ENCODE data around the gene ZNF180. TPM values are rescaled to one million over a fixed set of nuclear protein-coding genes. Genes with fewer than 3 reads are reported as not detected.
"Not testable (repeated sequence)": the region's sequence is repeated elsewhere in the genome, so short reads cannot be mapped to it uniquely, and the experiment has no call there.

Gene ZNF180
- total RNA-seq, 2 donors from 2014 or later: 8.2 to 9.6 TPM

DNA sequence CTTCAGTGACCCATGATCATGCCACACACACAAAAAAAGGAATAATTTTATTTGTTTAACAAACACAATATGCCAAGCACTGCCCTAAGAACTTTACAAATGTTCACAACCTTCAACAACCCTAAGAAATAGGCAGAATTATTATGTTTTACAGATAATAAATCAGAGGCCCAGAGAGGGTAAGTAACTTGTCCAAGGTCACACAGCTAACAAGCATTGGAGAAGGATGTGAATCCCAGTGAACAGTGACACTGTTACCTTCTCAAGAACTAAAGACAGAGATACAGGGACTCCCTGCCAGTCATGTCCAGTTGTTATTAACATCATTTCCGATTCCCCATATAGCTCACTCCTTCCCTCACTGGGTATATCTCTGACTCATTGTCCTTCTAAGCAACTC, 15.6 kb upstream of the ZNF180 start:
- DNase-seq (ENCODE audit: low spot score in 2 of 2) (no peak), ATAC-seq (no peak)
- Mint-ChIP-seq H3K36me3 (peaks cover 4 to 13% of the 10 kb centered on the region in 2 donors), H3K9me3 (peaks cover 17% of the 10 kb centered on the region in 2 donors), H3K27ac (no peak overlapping the region)

DNA sequence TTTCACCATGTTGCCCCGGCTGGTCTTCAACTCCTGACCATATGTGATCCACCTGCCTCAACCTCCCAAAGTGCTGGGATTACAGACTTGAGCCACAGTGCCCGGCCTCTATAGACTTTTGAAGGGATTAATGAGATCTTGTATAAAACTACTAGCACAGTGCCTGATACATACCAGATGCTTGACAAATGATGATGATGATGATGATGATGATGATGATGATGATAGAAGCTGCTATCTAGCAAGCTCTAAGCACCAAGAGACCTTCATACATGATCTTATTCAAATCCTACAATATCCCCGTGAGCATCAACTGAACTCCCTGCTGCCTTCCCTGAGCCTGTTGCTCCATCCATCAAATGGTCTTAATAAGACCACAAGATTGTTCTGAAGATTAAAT, 14.7 kb upstream of the ZNF180 start:
- no peak overlapping the region for H3K27ac Mint-ChIP-seq
- DNase-seq (ENCODE audit: low spot score in 2 of 2) (no peak), ATAC-seq (no peak)
- H3K9me3 Mint-ChIP-seq: peaks cover 22 to 25% of the 10 kb centered on the region in 2 donors
- peaks cover 4 to 13% of the 10 kb centered on the region in 2 donors for H3K36me3 Mint-ChIP-seq

DNA sequence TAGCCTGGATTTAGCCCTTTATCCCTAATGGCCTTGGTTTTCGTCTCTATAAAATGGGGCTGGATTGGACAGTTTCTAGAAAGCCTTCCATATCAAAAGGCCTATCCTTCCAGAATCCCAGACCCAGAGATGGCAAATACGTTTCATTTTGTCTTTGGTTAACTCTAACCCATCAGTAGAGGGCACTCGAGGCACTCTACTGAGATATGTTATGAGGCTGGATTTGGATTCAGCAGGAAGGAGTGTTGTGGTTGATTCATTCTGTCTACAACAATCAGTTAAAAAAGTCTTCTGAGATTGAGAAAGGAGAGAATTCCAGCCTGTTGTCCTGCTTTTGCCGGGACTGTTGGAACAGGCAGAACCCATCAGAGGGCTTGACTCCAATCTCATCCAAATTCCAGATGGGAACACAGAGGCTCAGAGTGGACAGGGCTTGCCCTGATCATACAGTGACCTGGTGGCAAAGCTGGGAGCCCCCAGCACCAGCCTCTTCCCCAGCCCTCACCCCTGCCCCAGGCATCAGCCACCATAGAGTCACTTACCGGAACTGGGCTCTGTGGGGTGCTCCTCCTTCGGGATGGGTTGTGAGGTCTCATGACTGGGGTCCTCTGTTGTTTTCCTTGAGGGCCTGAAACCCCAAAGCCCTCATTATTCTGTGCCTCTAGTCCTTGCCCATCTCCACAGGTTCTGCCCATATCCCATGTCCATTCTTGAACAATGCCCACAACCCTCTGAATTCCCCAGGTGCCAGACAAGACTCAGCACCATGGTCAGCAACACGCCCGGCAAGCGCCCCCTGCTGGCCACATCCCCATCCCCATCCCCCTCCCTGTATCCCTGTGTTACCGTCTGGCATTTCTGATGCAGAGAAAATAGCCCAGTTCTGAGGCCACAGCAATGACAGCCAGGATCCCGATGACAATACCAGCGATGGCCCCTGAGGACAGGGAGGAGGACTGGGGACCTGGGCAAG, 12.3 kb upstream of the ZNF180 start:
- Mint-ChIP-seq H3K36me3 (peaks cover 10 to 24% of the 10 kb centered on the region in 2 donors), H3K27ac (no peak overlapping the region), H3K9me3 (peaks cover 36 to 41% of the 10 kb centered on the region in 2 donors)
- DNase-seq (ENCODE audit: low spot score in 2 of 2): peak in 1 of 2 donors; percentile 65
- peak in 1 of 2 donors; percentile 47 for ATAC-seq

DNA sequence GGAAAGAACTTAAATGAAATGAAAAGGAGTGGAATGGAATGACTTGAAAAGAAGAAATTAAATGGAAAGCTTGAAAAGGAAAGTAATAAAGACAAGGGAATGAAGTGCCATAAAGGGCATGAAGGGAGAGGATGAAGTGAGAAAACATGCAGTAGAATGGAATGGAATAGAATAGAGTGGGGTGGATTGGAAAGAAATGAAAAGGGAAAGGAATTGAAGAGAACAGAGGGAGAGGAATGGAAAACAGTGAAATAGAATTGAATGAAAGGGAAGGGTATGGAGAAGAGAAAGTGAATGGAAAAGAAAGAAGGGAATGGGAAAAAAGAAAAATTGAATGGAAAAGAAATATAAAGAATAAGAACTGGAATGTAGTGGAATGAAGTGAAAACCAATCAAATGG, 9.2 kb upstream of the ZNF180 start:
- Mint-ChIP-seq H3K36me3 (peaks cover 24 to 26% of the 10 kb centered on the region in 2 donors), H3K9me3 (peaks cover 35 to 40% of the 10 kb centered on the region in 2 donors), H3K27ac (no peak overlapping the region)
- DNase-seq (ENCODE audit: low spot score in 2 of 2) (no peak), ATAC-seq (no peak)

DNA sequence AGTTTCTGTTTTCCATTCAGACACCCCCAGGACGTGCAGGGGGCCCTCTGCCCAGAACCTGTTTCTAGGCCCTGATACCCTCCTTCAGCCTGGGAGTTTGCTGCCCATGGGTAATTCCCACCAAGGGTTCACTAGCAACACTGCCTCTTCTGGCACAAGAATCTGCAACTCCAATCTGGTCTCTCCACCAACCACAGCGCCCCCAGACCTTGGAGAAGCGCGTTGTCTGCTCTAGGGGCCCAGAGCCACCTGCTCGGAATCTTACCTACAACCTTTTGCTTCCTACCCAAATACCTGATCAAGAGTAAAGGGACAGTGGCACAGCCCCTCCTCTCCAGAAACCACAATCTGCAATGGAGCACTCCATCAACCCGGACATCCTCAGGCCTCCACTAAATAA, 763 bp downstream of the ZNF180 start:
- DNase-seq (ENCODE audit: low spot score in 2 of 2): no peak
- no peak for ATAC-seq
- peaks cover 64 to 84% of the 10 kb centered on the region in 2 donors for H3K36me3 Mint-ChIP-seq
- H3K9me3 Mint-ChIP-seq: peaks cover 52 to 58% of the 10 kb centered on the region in 2 donors
- peak overlapping the region; percentile 89 to 90 for H3K27ac Mint-ChIP-seq

DNA sequence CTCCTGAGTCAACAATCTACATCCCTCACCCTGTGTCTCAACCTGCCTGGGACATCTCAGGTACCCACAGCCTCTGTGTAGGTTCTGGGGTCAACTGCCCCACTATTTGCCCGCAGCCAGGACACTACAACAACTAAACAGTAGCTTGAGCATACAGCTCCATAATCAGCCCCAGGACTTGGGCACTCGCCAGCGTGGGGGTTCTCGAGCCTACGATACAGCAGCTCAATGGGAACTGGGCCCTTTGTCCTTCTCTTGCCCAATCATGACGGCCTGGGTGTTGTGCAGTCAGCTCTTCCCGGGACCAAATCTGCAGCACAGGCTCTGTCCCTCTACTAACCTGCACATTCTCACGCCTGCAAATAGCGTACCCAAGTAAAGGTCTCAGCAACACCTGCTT, 1.3 kb downstream of the ZNF180 start:
- no peak for ATAC-seq

DNA sequence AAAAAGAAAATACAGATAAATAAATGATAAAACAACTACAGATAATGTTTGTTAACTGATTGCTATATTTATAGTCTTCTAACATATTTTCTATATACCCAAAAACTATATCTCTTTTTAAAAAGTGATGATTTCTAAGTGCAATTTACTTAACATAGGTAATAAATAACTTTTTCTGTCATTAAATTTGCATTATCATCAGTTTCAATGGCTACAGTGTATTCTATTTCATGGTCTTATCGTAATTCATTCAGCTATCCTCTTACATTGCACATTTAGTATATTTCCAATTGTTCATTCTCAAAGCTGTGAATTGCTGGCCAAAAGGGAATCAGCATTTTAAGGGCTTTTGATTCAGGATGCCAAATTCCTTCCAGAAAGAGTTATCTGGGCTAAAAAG, 3.6 kb downstream of the ZNF180 start:
- Mint-ChIP-seq H3K36me3 (peaks cover 87 to 91% of the 10 kb centered on the region in 2 donors), H3K27ac (no peak overlapping the region), H3K9me3 (peaks cover 71 to 73% of the 10 kb centered on the region in 2 donors)
- no peak for DNase-seq (ENCODE audit: low spot score in 2 of 2)
- no peak for ATAC-seq

More for the DNA sequence above, 1.3 kb downstream of the ZNF180 start:
- Mint-ChIP-seq H3K36me3 (peaks cover 64 to 84% of the 10 kb centered on the region in 2 donors), H3K9me3 (peaks cover 50 to 58% of the 10 kb centered on the region in 2 donors), H3K27ac (peak overlapping the region in 1 of 2 donors; percentile 89)
- DNase-seq (ENCODE audit: low spot score in 2 of 2): no peak

DNA sequence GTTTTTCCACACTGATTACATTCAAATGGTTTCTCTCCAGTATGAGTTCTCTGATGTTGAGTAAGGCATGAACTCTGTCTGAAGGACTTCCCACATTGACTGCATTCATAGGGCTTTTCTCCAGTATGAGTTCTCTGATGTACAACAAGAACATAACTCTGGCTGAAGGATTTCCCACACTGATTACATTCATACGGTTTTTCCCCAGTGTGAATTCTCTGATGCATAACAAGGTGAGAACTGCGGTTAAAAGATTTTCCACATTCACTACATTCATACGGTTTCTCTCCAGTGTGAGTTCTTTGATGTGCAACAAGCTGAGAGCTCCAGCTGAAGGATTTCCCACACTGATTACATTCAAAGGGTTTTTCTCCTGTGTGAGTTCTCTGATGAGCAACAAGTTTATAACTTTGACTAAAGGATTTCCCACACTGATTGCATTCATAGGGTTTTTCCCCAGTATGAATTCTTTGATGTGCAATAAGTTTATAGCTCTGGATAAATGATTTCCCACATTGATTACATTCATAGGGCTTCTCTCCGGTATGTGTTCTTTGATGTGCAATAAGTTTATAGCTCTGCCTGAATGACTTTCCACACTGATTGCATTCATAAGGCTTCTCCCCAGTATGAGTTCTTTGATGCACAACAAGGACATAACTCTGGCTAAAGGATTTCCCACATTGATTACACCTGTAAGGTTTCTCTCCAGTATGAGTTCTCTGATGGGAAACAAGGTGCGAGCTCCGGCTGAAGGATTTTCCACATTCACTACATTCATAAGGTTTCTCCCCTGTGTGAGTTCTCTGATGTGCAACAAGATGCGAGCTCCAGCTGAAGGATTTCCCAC, 23.5 kb downstream of the ZNF180 start:
- no peak for ATAC-seq
- Mint-ChIP-seq H3K36me3 (peaks cover 92 to 98% of the 10 kb centered on the region in 2 donors), H3K9me3 (peaks cover 71 to 83% of the 10 kb centered on the region in 2 donors), H3K27ac (peak overlapping the region in 1 of 2 donors; percentile 84)
- DNase-seq (ENCODE audit: low spot score in 2 of 2): no peak

DNA sequence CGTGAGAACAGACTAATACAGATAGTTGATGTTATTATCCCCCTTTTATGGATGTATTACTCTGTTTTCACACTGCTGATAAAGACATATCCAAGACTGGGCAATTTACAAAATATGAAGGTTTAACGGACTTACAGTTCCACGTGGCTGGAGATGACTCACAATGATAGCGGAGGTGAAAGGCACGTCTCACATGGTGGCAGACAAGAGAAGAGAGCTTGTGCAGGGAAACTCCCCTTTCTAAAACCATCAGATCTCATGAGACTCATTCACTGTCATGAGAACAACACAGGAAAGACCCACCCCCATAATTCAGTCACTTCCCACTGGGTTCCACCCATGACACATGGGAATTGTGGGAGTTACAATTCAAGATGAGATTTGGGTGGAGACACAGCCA, 31.6 kb downstream of the ZNF180 start:
- not testable (repeated sequence) for DNase-seq (ENCODE audit: low spot score in 2 of 2); ATAC-seq; H3K27ac Mint-ChIP-seq
- Mint-ChIP-seq H3K36me3 (peaks cover 81 to 82% of the 10 kb centered on the region in 2 donors), H3K9me3 (peaks cover 68 to 74% of the 10 kb centered on the region in 2 donors)

DNA sequence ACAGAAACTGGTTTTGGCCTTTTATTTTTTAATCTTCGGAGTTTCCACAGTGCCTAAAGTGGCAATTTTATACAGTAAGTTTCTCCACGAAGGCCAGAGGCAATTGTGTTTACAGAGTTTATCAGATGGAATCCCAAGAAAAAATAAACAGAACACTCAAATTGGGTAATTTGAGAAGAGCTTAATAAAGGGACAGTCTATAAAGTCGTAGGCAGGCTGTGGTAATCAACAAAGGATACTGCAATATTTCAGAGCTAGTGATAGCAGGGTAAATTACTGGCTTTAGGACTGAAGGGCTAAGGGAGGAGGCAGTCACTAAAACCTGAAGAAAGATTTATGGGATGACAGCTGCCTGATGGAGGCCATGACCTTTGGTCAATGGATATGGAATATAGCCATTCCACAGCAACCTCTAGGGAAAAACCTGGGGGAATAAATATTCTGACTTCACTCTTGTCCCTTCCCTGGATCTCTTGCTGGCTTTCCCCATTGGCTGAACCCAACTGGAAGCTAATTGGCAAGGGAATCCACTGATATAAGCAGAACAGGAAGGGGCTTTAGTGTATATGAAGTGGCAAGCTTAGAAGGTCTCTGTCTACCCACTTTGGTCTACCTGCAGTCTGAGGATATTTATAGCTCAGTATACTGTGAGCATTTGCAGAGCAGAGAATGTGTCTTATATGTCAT, 37.6 kb downstream of the ZNF180 start:
- H3K27ac Mint-ChIP-seq; ATAC-seq; DNase-seq (ENCODE audit: low spot score in 2 of 2): not testable (repeated sequence)
- Mint-ChIP-seq H3K36me3 (peaks cover 49 to 53% of the 10 kb centered on the region in 2 donors), H3K9me3 (peaks cover 33 to 48% of the 10 kb centered on the region in 2 donors)

DNA sequence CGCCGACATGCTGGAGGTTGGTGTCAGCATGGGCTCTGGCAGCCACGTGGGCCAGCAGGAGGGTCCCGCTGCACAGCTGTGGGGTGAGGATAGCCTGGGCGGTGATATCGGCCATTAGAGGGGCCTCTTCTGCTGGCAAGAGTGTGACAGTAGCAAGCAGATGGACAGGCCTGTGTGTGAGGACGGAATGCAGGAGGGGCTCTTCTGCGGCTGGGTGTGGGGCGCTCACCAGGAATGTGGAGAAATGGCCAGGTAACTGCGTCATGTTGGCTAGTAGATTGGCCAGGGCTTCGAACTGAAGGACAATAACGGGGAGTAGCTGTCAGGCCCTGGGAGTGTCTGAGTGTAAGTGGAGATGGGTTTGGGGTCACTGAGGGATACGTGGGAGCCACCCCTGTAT, 44.3 kb downstream of the ZNF180 start:
- not testable (repeated sequence) for DNase-seq (ENCODE audit: low spot score in 2 of 2); H3K27ac Mint-ChIP-seq; ATAC-seq
- Mint-ChIP-seq H3K36me3 (peaks cover 43 to 47% of the 10 kb centered on the region in 2 donors), H3K9me3 (peaks cover 33 to 36% of the 10 kb centered on the region in 2 donors)

DNA sequence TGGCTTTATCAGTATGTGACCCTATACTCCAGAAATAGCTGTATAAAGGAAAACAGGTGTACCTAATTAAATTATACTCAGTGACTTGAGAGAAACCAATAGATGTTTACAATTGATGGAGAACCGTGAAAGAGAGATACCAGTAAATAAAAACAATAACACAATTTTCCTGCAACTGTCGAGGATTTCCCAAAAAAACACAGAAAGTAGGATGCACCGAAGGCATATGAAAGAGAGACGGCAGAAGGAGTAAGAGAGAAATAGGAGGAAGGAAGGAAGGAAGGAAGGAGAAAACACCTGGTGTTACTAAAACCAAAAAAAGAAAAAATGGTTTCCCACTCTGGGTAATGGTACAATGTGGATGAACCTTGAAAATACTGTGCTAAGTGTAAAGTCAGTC, 45.2 kb downstream of the ZNF180 start:
- DNase-seq (ENCODE audit: low spot score in 2 of 2) (no peak), ATAC-seq (no peak)
- peaks cover 47 to 52% of the 10 kb centered on the region in 2 donors for H3K36me3 Mint-ChIP-seq
- H3K27ac Mint-ChIP-seq: no peak overlapping the region
- H3K9me3 Mint-ChIP-seq: peaks cover 39% of the 10 kb centered on the region in 2 donors

DNA sequence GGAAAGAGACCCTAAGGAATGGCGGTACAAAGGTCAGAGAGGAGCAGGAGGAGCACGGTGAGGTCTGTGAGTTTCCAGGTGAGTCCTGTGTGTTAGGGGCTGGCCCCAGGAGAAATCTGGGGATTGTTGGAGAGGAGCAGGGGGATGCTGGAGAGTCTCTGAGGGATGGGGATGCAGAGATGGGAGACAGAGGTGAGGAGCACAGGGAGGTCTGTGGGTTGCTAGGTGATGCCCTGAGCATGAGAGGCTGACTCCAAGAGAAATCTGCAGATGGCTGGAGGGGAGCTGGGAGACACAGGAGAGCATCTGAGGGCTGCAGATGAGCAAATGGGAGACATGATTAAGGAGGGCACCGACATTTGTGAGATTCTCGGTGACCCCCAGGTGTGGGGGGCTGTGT, 48.0 kb downstream of the ZNF180 start:
- ATAC-seq (no peak), DNase-seq (ENCODE audit: low spot score in 2 of 2) (no peak)
- H3K9me3 Mint-ChIP-seq: peaks cover 49 to 57% of the 10 kb centered on the region in 2 donors
- no peak overlapping the region for H3K27ac Mint-ChIP-seq
- H3K36me3 Mint-ChIP-seq: peaks cover 58 to 68% of the 10 kb centered on the region in 2 donors

DNA sequence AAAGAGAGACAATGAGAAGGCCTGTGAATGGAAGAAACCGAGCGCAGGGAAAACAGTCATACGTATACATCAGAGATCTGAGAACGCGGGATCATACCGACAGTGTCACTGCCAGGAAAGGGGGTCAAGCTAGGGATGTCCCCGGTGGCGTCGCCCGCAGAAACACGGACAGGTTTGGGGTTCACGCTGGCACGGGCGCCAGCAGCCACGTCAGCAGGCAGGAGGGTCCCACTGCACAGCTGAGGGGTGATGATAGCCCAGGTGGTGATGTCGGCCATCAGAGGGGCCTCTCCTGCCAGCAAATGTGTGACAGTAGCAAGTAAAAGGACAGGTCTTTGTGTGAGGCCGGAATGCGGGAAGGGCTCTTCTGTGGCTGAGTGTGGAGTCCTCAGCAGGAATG, 48.6 kb downstream of the ZNF180 start:
- Mint-ChIP-seq H3K36me3 (peaks cover 62 to 75% of the 10 kb centered on the region in 2 donors), H3K9me3 (peaks cover 54 to 59% of the 10 kb centered on the region in 2 donors), H3K27ac (no peak overlapping the region)
- no peak for DNase-seq (ENCODE audit: low spot score in 2 of 2)
- ATAC-seq: no peak

DNA sequence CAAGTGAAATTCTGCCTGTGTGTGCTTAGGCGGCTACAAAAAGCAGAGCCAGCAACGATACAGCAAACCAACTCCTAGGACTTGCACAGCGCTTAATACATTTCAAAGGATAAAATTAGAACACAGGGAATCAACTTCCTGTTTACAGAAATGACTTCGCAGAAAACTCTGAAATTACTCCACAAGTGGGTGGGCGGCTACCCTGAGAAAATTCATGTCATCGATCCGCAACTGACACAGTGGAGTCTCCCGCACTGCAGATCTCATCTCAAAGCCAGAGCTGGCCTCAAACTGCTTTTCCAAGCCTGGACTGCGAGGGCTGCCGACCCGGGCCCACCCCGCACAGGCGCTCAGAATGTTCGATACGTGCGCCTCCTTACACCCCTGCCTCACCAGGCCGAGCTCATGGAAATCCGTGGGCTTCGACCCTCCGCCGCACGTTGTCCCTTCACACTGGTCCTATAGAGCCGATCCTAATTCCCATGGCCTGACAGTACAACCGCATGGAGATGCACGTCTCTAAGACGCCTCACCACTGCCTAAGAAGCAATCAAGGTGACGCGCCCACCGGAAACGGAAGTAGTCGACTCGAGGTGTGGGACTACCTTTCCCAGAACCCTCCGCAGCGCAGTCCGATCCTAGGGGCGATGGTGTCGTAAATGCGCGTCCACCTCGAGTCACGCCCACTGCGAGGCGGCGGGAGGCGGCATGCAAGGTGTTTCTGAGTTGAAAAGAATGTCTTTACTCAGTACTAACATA, 52.2 kb downstream of the ZNF180 start, which contains the start of gene ZNF229:
TSS of gene ZNF229 (minus strand) at position 557 of the 759 bp plus-strand sequence. CDS start 5,625 bp downstream, outside the sequence.
- Mint-ChIP-seq H3K27ac (peak within 1 kb of the TSS in 1 of 2 donors; percentile 57), H3K9me3 (peaks cover 64 to 74% of the 10 kb centered on the region in 2 donors), H3K36me3 (peaks cover 79 to 90% of the 10 kb centered on the region in 2 donors)
- peak; percentile 88 to 99 for ATAC-seq
- DNase-seq (ENCODE audit: low spot score in 2 of 2): peak; percentile 62 to 72
